Left renal cortex interstitium (tissue), 4 donors: Measurements from ENCODE around the gene DNASE1L1. TPM values are rescaled to one million over a fixed set of nuclear protein-coding genes. Genes with fewer than 3 reads are reported as not detected.

Experiments used
- DNase-seq, 4 donors: peaks; one replicate each; pipeline ENCODE4 v3.0.0-alpha.2; 2013; ENCODE audit warnings: low read depth in 4 of 4, low spot score in 2 of 4, missing footprints in 1 of 4
- polyA plus RNA-seq, 4 donors: library from polyadenylated mRNA; unstranded; fragments of 120-200 nt; gene quantifications; one replicate each; pipeline ENCODE4 v1.2.1, GENCODE V29; 2013; ENCODE audit not compliant: insufficient read length in 4 of 4

Gene DNASE1L1
- polyA plus RNA-seq, 4 donors: 13.2 to 14.8 (median 14.7) TPM

GRCh38 chrX:154436983-154437752 lies 28.1 kb upstream of the DNASE1L1 start, which contains the start of gene GDI1:
Gene GDI1 (plus strand): TSS chrX:154437154. CDS start chrX:154437255, 101 bp downstream.
- DNase-seq: no peak

- no peak for DNase-seq
Measured at GRCh38 chrX:154436374-154436982, 27.4 kb upstream of the DNASE1L1 start.

GRCh38 chrX:154435171-154435733 lies 26.2 kb upstream of the DNASE1L1 start:
- DNase-seq: no peak

- no peak for DNase-seq
Measured at GRCh38 chrX:154434394-154435168, 25.5 kb upstream of the DNASE1L1 start.

GRCh38 chrX:154433605-154434004 lies 24.6 kb upstream of the DNASE1L1 start:
- no peak for DNase-seq

- no peak for DNase-seq
Measured at GRCh38 chrX:154432210-154432609, 23.2 kb upstream of the DNASE1L1 start.

GRCh38 chrX:154431341-154431740 lies 22.3 kb upstream of the DNASE1L1 start:
- DNase-seq: no peak

- DNase-seq: no peak
Measured at GRCh38 chrX:154430916-154431315, 21.9 kb upstream of the DNASE1L1 start.

GRCh38 chrX:154430479-154430878 lies 21.4 kb upstream of the DNASE1L1 start:
- no peak for DNase-seq

- no peak for DNase-seq
Measured at GRCh38 chrX:154429711-154430110, 20.7 kb upstream of the DNASE1L1 start.

GRCh38 chrX:154428176-154429171 lies 19.4 kb upstream of the DNASE1L1 start, which contains the start of gene ATP6AP1:
Gene ATP6AP1 (plus strand): TSS chrX:154428677. CDS start chrX:154428693, 16 bp downstream.
- DNase-seq: peak in 2 of 4 donors; percentile 73 to 81

GRCh38 chrX:154426916-154427770 lies 18.1 kb upstream of the DNASE1L1 start:
- no peak for DNase-seq

GRCh38 chrX:154420402-154420756 lies 11.3 kb upstream of the DNASE1L1 start:
- no peak for DNase-seq

GRCh38 chrX:154419688-154420401 lies 10.8 kb upstream of the DNASE1L1 start:
- DNase-seq: no peak

- no peak for DNase-seq
Measured at GRCh38 chrX:154419189-154419588, 10.1 kb upstream of the DNASE1L1 start.

- DNase-seq: no peak
Measured at GRCh38 chrX:154417157-154417556, 8.1 kb upstream of the DNASE1L1 start.

GRCh38 chrX:154413142-154413541 lies 4.1 kb upstream of the DNASE1L1 start:
- no peak for DNase-seq

- no peak for DNase-seq
Measured at GRCh38 chrX:154412468-154412867, 3.4 kb upstream of the DNASE1L1 start.
